GM19452 (cell line): ENCODE data around the gene ADAMTSL4.
"Not testable (repeated sequence)": the region's sequence is repeated elsewhere in the genome, so short reads cannot be mapped to it uniquely, and the experiment has no call there.

Source experiments
- ATAC-seq: cut with Tn5 transposase; IDR thresholded peaks from one replicate; pipeline ENCODE4 v1.9.1; 2021; ENCODE audit not compliant: unreplicated experiment

Gene ADAMTSL4

GRCh38 chr1:150566589-150567340, 17.6 kb downstream of the ADAMTSL4 start:
- ATAC-seq = no peak

- no peak for ATAC-seq
Observed at GRCh38 chr1:150567341-150567716, 18.1 kb downstream of the ADAMTSL4 start.

DNA sequence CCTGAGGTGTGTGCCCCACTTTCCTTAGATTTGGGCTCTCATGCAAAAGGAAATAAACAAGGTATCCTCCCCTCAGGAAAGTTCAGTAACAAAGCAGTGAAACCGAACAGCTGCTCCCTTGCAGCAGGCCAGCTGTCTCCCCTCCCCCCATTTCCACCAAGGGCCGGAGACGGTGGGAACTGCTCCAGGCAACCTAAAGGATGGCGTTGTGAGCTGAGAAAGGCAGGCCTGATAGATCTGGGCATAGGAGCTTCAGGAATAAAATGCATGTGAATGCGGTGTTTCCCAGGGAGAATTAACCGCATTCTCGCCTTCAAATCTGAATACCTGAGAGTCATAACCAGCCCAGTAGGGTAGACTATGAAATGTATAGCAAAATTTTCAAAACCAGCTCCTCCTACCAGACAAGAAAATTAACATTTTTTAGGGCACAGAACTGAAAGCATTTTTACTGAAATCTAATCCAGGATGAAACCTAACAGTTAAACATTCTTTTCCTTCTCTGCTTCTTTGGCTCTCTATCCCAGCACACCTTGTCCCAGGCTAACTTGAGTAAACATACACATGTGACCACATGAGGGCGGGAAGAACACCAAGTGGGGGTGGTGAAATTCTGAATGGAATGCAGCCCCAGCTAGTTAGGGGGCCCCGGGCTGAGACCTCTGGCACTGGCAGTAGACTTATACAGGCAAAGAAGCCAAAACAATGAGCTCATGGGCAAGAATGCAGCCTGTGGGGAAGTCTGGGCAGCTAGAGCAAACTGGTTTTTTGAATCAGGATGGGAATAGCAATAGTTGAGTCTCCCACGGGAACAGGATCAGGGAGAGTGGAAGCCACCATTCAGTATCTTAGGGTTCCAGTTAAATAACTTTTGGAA, 18.7 kb downstream of the ADAMTSL4 start:
- ATAC-seq = no peak

DNA sequence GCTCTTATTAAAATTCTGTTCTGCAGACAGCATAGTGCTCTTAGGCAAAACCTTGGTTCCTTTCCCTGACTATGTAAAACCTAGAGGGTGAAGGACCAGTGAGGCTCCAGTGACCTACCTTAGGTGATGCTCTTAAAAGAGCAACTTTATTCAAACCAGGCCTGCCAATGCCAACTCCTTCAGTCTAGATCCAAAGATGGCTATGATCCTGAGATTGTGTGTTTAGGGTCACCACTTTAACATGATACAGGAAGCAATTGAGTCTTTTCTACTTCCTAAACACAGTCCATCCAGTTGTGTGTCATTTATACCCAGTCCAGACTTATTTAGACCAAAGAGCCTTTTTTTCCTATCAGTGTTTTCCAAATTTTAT, 19.4 kb downstream of the ADAMTSL4 start:
- ATAC-seq = no peak

GRCh38 chr1:150572918-150573647, 23.9 kb downstream of the ADAMTSL4 start:
- no peak for ATAC-seq

- ATAC-seq = not testable (repeated sequence)
Observed at GRCh38 chr1:150573648-150574071, 24.5 kb downstream of the ADAMTSL4 start.

DNA sequence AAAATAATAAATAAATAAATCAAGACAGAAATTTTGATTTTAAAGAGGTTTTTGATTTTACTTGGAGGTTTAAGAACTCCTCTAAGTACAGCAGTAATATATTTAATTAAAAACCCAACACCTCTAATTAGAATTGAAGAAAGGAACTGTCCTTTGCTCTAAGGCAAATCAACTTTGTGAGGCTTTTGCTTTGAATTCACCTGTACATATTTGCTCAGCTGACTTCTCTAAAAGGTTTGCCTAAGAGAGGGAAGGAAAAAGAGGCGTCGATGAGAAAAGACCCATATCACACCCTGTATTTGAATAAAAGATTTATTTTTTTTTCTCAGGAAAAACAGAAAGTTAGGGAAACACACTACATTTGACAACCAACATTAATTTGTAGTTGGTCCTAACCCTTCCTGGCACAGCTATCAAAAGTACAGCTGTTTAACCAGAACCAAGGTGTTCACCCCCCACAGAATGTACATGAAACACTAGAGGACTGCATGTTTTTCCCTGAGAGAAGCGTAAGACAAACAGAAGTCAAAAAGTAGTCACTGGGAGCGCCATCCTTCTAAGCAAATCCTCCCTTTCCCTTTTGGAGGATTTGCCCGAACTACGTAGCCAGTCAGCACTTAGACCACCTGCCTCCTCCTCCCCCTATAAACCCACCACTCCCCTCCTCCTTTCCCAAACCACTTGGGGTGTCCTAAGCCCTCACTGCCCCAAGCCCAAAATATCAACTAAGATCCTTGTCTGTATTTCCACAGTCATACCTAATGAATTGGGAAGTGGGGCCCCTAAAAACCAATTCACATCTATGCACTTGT, 25.3 kb downstream of the ADAMTSL4 start:
- ATAC-seq = no peak

GRCh38 chr1:150575072-150575489, 25.9 kb downstream of the ADAMTSL4 start:
- ATAC-seq = no peak

- ATAC-seq = no peak
Observed at GRCh38 chr1:150575518-150576366, 26.5 kb downstream of the ADAMTSL4 start.

DNA sequence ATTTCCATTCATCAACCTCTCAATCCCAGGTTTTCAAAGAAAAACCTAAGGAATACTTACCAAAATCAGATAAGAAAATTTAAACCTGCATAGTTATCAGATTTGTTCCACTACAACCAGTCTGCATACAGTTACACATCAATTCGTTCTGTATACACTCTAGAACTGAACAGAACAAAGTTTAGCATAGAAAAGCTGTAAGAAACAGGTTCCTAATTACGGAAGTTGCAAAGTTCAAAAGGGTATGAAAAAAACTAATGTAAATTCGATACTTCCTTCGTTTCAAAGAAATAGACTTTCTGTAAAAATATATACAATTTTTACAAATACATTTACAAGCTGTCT, 27.1 kb downstream of the ADAMTSL4 start:
- ATAC-seq = no peak

- ATAC-seq = no peak
Observed at GRCh38 chr1:150576794-150577556, 27.8 kb downstream of the ADAMTSL4 start.

- ATAC-seq = no peak
Observed at GRCh38 chr1:150577557-150578271, 28.5 kb downstream of the ADAMTSL4 start.

GRCh38 chr1:150578272-150579109, 29.3 kb downstream of the ADAMTSL4 start:
- no peak for ATAC-seq

DNA sequence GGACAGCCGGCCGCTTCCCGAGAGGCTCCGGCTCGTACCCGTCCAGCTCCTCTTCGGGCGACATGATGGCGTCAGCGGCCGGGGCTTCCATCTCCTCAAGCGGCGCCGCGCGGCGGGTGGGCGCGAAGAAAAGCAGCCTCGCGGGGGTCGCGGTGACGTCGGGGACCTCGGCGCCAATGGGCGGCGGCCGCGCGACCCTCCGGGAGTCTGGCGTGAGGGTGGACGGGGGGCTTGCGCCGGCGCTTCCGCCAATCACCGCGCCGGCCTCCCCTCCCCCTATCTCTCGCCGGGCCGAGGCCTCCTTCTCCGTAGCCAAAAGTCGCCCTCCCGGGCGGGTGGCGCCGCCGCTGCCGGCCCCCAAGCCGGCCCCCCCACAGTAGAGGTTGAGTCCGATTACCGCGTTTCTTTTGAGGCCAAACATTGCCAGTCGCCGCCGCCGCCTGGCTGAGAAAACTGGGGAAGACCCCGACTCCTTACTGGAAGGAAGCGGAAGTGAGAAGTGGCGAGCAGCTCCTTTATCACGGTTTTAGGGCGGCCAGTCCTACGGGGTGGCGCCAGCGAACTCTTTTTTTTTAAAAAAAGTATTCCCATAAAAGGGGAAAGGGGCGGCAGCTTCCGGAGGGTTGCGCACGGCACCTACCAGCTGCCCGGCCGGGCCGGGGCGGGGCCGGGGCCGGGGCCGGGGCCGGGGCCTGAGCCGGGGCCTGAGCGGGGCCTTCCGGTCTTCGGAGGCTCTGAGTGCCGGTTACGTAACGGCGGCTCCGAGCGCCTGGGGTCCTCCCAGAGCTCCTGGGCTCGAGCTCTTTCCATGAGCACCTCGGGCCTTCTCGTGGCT, 30.1 kb downstream of the ADAMTSL4 start, which contains the start of gene MCL1:
MCL1 (minus strand) TSS at position 501 of the 835 bp plus-strand sequence; CDS start at position 421, 80 bp downstream.
- ATAC-seq = peak; percentile 83

DNA sequence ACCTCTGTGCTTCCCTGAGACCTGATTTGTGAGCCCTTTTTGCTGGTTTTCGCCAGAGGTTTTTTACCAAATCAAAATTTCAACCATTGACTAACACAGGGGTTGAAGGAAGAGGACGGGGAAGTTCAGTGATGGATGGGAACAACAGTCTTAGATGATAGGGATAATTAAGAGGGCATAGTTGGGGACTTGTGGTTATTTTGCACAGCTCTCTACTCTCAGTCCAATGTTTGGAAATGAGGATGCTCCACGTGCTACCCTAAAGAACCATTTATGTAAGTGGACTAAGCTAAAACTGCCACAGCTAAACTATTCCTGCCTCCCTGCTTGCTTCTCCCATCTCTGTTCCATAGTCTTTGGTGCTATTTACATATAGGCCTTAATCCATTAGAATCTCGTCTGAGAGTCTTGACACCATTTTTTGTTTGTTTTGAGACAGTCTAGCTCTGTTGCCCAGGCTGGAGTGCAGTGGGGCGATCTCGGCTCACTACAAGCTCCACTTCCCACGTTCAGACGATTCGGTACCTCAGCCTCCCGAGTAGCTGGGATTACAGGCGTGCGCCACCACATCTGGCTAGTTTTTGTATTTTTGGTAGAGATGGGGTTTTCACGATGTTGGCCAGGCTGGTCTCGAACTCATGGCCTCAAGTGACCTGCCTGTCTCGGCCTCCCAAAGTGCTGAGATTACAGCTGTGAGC, 30.9 kb downstream of the ADAMTSL4 start:
- no peak for ATAC-seq

GRCh38 chr1:150580966-150581365, 31.8 kb downstream of the ADAMTSL4 start:
- not testable (repeated sequence) for ATAC-seq
